ENCODE measurements around the gene FKBP5.
"Not testable (repeated sequence)": the region's sequence is repeated elsewhere in the genome, so short reads cannot be mapped to it uniquely, and the experiment has no call there.

FKBP5 gene

DNA sequence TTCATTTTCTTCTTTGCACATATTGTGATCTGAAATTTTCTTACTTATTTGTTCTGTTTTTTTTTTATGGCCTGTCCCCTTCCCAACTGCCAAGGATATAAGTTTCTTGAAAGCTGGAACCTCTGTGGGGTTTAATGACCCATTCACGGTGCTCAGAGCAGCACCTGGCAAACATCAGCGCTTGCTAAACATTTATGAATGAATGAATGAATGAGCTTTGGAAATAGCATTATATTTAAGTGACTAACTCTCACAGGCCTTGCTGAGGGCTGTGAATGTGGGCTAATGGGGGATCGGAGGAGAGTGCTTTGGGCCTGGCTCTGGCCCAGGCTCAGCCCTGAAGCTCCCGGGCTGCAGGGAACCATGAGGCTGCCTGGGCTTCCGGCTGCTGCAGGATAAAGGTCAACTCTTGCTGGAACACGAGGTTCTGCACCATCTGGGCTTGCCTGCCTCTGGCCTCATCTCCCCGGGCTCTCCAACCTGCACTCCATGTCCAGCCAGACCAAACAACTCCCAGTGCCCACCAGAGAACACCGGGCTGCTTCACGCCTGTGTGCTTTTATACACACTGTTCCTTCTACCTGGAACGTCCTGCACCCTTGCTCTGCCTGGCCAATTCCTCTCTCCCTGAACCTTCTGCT lies 33.5 kb upstream of the FKBP5 start:
- no peak for DNase-seq

DNA sequence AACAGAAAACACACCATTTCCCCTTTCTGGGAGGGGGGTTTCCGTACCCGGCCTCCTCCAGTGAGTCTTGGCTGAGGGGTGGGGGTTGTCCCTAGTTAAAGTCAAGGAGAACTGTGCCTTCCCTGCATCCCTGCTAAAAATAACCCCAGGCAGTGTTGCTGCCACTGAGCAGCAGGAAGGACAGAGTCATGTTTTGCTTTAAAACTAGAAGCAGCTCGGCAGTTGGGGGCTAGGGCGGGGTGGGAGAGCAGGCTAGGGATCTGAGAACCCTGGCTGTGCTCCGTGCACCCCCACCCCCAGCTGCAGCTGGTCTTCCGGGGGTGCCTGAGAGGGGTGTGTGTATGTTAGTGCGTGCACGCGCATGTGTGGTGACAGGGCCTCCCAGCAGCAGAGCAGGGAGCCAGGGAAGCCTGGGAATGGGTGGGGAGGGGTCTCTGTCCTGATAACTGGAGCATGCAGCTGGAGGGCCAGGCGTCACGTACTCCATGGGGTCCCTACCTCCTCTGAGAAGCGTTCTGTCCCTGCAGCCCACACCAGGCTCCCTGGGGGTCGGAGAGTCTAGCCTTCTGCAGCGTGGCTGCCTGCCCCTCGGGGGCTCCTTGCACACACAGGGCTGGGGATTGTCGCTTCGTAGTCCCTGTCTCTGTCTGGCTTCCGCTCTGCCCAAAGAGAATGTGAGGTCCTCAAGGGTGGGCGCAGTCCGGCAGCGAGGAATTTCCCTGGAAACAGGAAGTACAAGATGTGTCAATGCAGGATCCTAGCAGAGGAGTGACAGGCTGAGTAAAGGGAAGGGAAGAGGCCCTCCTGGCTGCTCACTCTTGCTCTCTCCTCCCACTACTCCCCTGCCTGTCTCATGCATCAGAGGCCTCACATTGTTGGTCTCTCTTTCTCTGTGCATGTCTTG lies 31.4 kb upstream of the FKBP5 start:
- no peak for DNase-seq

DNA sequence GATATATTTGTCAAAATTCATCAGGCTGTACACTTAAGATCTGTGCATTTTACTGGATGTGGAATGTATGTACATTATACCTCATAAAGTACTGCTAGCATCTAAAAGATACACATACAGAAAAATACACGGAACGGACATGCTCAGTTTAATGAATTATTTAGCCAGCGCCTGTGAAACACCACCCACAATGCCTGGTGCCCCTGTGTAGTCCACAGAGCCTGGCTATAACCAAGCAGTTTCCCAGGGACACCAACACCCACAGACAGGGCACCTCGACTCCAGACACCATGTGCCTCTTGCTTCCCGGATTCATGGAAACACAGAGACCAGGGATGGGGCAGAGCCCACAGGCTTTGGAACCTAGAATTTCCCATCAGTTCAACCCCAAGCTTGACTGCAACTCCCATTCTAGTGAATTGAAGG lies 30.7 kb upstream of the FKBP5 start:
- no peak for DNase-seq

- no peak for DNase-seq
Observed at GRCh38 chr6:35718911-35719381, 30.2 kb upstream of the FKBP5 start.

GRCh38 chr6:35718375-35718736 lies 29.6 kb upstream of the FKBP5 start:
- no peak for DNase-seq

GRCh38 chr6:35717449-35718374 lies 29.0 kb upstream of the FKBP5 start:
- no peak for DNase-seq

DNA sequence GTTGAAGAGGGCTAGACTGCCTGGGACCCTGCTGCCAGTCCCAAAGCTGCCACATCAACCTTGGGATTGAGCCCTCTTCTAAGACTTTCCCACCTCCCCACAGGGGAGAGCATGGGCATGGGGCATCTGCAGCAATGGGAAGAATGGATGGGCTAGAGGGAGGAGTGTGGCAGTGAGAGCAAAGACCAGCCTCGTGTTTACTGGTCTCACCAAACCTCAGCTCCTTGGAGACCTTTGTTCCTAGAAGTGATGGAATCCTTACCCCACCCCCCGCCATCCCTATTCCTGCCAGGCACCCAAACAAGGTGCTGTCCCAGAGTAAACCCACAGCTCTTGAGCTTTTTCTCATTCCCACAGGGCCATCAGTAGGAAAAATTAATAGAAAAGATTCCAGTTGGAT lies 28.1 kb upstream of the FKBP5 start:
- no peak for DNase-seq

GRCh38 chr6:35713006-35713767 lies 24.5 kb upstream of the FKBP5 start:
- DNase-seq = no peak

- DNase-seq = no peak
Observed at GRCh38 chr6:35711731-35712130, 23.0 kb upstream of the FKBP5 start.

DNA sequence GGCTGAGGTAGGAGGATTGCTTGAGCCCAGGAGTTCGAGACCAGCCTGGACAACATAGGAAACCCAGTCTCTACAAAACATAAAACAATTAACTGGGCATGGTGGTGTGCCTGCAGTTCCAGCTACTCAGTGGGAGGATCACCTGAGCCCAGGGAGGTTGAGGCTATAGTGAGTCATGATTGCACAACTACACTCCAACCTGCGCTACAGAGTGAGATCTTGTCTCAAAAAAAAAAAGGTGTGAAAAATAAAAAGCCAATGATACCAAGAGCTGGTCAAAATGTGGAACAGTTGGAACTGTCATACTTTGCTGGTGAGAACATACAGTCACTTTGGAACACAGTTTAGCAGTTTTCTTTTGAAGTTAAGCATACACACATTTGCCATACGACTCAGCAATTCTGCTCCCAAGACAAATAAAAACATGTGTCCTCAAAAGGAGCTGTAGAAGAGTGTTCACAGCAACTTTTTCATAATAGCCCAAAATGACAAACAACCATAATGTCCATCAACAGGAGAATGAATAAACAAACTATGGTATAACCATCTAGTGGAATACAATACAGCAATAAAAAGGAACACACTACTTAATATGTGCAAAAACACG lies 21.6 kb upstream of the FKBP5 start:
- DNase-seq = no peak

- no peak for DNase-seq
Observed at GRCh38 chr6:35708585-35708984, 19.9 kb upstream of the FKBP5 start.

GRCh38 chr6:35707714-35708407 lies 19.1 kb upstream of the FKBP5 start:
- DNase-seq = no peak

DNA sequence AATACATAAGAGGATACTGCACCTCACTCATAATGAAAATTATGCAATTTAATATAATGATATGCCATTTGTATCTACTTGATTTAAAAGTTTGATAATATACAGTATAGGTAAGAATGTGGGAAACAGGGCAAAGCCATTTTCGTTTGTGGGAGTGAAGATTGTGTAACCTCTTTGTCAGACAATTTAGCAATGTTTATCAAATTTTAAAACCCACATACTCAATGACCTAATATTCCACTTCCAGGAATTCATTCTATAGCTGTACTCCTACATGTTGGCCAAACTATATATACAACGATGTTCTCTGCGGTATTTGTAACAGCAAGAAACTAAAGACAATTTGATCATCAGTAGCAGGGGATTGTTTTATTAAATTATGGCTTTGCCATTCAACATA lies 17.8 kb upstream of the FKBP5 start:
- no peak for DNase-seq

DNA sequence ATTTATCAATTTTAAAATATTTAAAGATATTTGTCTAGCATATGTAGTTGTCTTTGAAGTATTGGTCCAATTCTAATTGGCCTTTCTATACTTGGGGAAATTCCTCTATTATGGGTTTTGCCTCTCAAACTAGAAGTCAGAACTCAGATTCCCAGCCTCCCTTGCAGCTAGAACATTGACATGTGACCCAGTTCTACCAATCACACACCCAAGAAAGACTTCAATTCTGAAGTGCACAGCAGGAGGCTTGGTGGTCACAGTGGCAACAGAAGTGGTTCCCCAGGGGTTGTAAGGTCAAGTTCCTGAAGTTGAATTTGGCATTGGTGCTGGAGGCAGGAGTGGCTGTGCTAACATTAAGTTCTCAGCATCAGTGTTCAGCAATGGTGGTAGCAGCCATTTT lies 14.8 kb upstream of the FKBP5 start:
- DNase-seq = no peak

GRCh38 chr6:35698858-35699257 lies 10.1 kb upstream of the FKBP5 start:
- DNase-seq = no peak

DNA sequence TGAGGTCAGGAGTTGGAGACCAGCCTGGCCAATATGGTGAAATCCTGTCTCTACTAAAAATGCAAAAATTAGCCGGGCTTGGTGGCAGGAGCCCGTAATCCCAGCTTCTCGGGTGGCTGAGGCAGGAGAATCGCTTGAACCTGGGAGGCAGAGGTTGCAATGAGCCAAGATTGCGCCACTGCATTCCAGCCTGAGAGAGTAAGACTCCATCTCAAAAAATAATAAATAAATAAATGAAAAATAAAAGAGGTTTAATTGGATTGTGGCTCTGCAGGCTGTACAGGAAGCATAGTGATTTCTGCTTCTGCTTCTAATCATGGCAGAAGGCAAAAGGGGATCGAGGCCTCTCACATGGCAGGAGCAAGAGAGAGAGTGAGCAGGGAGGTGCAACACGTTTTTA lies 9.7 kb upstream of the FKBP5 start:
- not testable (repeated sequence) for DNase-seq

GRCh38 chr6:35694462-35694861 lies 5.7 kb upstream of the FKBP5 start:
- DNase-seq = no peak

DNA sequence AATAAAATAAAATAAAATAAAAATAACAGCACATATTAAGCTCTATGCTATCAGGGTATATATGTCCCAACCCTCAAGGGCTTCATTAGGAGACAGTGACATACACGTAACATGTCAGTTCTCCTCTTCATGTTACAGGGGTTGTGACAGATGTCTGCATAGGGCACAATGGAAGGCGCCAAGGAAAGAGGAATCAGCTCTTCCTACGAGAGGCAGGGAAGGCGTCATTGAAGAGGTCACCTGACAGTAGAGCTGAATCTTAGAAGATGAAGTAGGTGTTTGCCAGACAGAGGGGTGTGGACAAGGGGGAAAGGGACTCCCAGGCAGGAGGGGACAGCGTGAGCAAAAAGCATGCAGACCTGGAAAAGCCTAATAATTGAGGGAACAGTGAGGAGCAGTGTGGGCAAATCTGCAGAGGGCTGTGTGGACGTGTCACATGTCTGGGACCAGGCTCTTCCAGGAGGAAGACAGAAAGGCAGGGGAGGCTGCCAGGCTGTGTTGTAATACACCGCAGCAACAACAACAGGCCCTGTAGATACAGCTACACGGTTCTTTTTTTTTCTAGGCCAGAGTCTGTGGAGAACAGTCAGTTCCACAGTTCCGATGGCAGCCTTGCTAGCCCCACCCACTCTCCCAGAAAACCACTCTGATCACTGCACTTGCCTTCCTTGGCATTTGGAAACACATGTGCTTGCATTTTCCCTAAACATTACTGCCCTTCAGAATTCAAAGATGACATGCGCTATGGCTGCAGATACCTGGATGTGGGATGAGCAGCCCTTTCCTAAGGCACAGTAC lies 2.5 kb upstream of the FKBP5 start:
- no peak for DNase-seq

DNA sequence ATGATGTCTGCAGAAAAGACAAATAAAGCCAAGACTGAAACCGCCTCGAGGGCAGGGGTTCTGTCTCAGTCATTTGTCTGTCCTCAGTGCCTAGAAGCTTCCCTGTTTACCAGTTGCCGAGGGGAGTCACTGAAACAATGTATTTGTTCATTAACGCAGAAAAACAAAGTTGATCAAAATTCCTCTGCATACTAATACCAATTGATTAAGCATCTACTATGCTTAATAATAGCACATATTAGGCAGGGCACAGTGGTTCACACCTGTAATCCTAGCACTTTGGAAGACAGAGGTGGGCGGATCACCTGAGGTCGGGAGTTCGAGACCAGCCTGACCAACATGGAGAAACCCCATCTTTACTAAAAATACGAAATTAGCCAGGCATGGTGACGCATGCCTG lies 1.8 kb upstream of the FKBP5 start:
- no peak for DNase-seq

GRCh38 chr6:35690006-35690405 lies 1.3 kb upstream of the FKBP5 start:
- DNase-seq = not testable (repeated sequence)

All from NCI-H1694 treated with DMSO at 0.1 percent for 48 hours (cell line).